Ectodermal cell (in vitro differentiated cells): Measurements from ENCODE around the gene FNDC3B.
"Not testable (repeated sequence)": the region's sequence is repeated elsewhere in the genome, so short reads cannot be mapped to it uniquely, and the experiment has no call there.

Experiments
- H3K27ac ChIP-seq: 2 replicates; pipeline ENCODE4 v1.7.0; 2013; ENCODE audit warnings: mild to moderate bottlenecking, low read depth, low read length; ENCODE audit not compliant: insufficient read depth, poor library complexity, severe bottlenecking
- H3K27me3 ChIP-seq: 2 replicates; pipeline ENCODE4 v1.7.0; 2013; ENCODE audit warnings: mild to moderate bottlenecking, low read length; ENCODE audit not compliant: insufficient read depth, control insufficient read depth, poor library complexity, severe bottlenecking
- H3K36me3 ChIP-seq: one replicate; pipeline ENCODE4 v1.7.0; 2013; ENCODE audit warnings: low read length; ENCODE audit not compliant: control insufficient read depth, insufficient read depth
- H3K4me1 ChIP-seq: one replicate; pipeline ENCODE4 v1.7.0; 2013; ENCODE audit warnings: low read length; ENCODE audit not compliant: control insufficient read depth, insufficient read depth
- H3K4me3 ChIP-seq: 2 replicates; pipeline ENCODE4 v1.7.0; 2013; ENCODE audit warnings: low read depth, low read length, control low read depth; ENCODE audit not compliant: insufficient read depth
- H3K9me3 ChIP-seq: 2 replicates; pipeline ENCODE4 v1.7.0; 2013; ENCODE audit warnings: mild to moderate bottlenecking, low read length, moderate library complexity; ENCODE audit not compliant: control insufficient read depth
- WGBS, 2 experiments: methylation state at CpG; one replicate each; pipeline ENCODE4 v1.1.7; 2013; ENCODE audit warnings: missing lambda C conversion rate in 2 of 2; 5-methylcytosine and 5-hydroxymethylcytosine counted together

The FNDC3B gene

DNA sequence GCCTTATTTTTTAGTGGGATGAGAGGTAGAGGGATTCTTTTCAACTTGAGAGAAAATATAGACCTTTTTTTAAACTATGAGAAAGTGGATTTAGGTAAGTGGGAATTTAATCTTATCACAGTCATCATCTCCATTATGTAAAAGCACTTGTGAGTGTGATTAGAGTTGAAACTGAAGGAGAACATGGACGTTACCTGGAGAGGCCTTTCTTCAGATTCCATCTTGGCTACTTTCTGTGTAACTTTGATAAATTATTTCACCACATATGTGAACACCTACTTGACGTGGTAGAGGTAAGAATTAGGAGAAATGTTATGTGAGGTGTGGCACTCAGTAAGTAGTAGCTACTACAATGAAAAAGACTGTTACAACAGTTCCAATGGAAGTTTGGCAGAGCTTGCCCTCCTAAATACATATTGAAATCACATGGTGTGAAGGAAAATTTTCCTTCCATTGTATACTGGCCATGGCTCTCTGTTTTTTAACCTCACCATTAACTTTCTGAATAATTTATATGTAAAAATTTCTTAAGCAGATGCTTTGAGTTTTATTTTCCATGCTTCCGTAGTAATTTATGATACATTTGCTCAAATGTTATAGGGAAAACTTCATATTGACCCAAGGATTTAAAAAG lies 193.3 kb downstream of the FNDC3B start:
- 90% methylated on average over 2 of the region's 3 CpGs; no CpG with 5 or more reads in 1 of the 2 experiments for WGBS, 2 experiments
- no peaks in the 10 kb centered on the region for H3K9me3 ChIP-seq
- no peak overlapping the region for H3K27ac ChIP-seq
- no peaks in the 10 kb centered on the region for H3K27me3 ChIP-seq
- no peaks in the 10 kb centered on the region for H3K36me3 ChIP-seq
- peaks cover 8% of the 10 kb centered on the region for H3K4me1 ChIP-seq
- no peak overlapping the region for H3K4me3 ChIP-seq

DNA sequence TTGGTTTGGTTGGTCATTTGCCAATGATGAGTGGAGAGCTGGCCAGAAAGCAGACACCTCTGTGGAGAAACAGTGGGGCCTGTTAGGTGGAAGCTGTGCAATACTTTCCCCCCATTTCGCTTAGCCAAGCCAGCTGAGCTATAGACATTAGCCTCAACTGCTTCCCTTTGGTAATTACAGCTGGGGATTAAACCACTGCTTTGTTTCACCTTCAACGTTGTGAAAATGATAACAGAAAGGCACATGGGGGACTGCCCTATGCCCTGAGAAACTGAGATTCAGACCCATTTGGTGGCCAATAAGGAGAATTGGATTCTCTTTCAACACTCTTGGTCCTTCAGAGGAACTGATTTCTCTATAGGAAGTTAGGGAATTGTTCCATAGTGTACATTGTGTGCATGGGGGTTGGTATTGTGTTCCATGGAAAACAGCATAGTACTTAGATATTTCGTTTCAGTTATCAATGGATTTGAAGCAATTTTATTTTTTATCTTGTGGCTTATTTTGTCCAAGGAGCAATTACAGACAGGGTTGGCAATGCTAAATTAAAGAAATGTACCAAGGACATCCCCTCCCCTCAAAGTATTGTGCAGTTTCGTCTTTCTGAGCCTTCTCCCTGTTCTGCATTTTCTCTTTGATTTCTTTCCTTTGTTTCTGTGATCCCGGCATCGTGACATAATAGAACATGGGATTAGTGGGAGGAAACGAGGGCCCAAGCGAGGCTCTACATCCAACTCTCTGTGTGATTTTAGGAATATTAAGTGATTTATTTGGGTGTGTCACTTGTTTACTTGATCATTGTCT lies 194.3 kb downstream of the FNDC3B start:
- WGBS, 2 experiments, result 85 to 91% methylated on average over 8 of the region's 8 CpGs
- H3K9me3 ChIP-seq, result no peaks in the 10 kb centered on the region
- H3K4me1 ChIP-seq, result no peaks in the 10 kb centered on the region
- H3K27ac ChIP-seq, result no peak overlapping the region
- no peaks in the 10 kb centered on the region for H3K27me3 ChIP-seq
- H3K36me3 ChIP-seq, result no peaks in the 10 kb centered on the region
- no peak overlapping the region for H3K4me3 ChIP-seq

DNA sequence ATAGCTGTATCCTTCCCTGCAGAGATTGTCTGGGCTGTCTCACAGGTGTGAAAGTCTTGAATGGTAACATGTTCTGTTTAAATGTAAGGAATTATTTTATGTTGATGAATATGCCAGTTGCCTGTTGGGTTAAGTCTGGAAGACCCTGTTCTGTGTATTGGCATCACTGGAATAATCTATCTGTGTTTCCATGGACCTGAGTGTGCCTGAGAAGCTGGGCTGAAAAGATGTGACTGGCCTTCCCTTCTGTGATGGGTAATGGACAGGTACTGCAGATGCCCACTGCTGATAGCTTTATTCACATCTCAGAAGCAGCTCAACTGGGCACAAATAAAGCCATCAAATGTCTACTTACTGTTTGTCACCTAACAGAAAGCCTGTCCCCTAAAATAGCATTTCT lies 196.3 kb downstream of the FNDC3B start:
- Histone ChIP-seq H3K27ac (no peak overlapping the region), H3K4me3 (no peak overlapping the region), H3K27me3 (no peaks in the 10 kb centered on the region), H3K4me1 (no peaks in the 10 kb centered on the region), H3K9me3 (no peaks in the 10 kb centered on the region), H3K36me3 (no peaks in the 10 kb centered on the region)

DNA sequence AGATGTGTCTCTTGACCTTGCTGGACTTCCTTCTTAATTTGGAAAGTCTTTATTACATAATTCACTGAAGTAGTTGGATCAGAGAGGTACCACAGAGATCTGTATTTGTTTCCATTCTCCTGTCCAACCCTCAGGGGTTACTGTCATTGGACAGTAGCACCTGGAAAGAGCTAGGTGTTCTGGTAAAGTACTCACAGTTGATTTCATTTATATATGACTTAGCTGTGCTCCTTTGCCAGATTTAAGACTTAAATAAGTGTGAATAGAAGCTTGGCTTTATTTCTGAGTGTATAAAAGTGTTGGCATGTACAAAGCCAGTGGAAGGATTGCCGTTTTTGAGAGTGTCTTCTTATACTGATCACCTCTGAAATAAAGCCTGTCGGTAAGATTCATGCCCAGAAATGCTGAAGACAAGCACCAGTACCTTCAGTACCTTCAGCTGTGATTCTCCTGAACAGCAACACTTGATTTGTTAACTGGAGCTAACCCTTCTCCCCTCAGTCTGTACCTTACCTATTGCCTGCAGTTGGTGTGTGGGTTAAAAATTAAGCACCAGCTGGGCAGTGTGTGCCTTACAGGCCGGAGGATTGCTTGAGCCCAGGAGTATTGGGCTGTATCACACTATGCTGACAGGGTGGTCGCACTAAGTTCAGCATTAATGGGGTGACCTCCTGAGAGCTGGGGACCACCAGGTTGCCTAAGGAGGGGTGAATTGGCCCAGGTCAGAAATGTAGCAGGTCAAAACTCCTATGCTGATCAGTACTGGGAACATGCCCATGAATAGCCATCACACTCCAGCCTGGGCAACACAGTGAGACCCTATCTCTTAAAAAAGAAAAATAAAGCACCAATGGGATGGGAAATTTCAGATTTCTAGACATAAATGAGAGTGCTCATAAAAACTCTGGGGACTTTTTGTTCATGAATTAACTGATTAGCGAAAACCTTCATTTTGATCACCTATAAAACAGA lies 197.7 kb downstream of the FNDC3B start:
- Histone ChIP-seq H3K9me3 (no peaks in the 10 kb centered on the region), H3K36me3 (peaks cover 9% of the 10 kb centered on the region), H3K4me3 (no peak overlapping the region), H3K27ac (no peak overlapping the region), H3K4me1 (no peaks in the 10 kb centered on the region), H3K27me3 (no peaks in the 10 kb centered on the region)
- 92% methylated on average over 5 of the region's 5 CpGs for WGBS, 2 experiments

DNA sequence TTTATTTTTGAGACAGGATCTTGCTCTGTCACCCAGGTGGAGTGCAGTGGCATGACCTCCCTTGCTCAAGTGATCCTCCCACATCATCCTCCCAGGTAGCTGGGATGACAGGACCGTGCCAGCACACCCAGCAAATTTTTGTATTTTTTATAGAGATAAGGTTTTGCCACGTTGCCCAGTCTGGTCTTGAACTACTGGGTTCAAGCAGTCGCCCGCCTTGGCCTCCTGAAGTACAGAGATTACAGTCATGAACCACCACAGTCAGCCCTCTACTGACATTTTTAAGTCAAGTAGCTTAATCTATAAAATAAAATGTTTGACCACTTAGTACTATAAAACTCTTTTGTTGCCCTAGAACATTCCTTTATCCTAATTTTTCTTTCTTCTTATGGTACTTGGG lies 198.8 kb downstream of the FNDC3B start:
- H3K9me3 ChIP-seq, result no peaks in the 10 kb centered on the region
- peaks cover 15% of the 10 kb centered on the region for H3K36me3 ChIP-seq
- H3K27me3 ChIP-seq, result no peaks in the 10 kb centered on the region
- WGBS, 2 experiments, result 95 to 100% methylated on average over 3 to 4 of the region's 4 CpGs
- H3K4me1 ChIP-seq, result no peaks in the 10 kb centered on the region
- H3K27ac ChIP-seq, result no peak overlapping the region
- no peak overlapping the region for H3K4me3 ChIP-seq

DNA sequence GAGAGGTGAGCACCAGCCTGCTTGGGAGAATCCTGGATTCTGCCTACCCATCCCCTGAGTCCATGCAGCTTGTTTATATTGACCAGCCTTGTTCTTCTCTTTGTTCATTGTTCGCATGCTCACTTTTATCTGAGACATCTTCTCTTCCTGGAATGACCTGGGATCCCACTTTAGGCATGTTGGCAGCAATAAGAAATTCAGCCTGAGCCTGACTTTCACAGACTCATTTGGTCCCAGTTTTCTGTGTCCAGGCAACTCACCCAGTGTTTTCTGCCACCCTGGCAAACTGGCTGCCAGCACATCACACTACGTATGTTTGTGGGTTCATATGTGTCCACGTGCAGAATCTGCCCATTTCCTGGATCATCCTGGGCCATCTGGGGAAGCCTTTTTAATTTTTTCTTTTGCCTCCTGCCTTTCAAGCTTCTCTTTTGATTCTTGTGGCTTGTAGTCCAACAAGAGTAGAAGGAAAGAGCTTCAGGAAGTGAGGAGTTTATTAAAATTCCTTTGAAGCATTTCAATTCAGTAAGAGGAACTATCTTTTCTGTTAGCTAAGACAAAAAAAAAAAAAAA lies 199.9 kb downstream of the FNDC3B start:
- WGBS, 2 experiments, result 92 to 95% methylated on average over 3 of the region's 3 CpGs
- H3K9me3 ChIP-seq, result peaks cover 3% of the 10 kb centered on the region
- no peak overlapping the region for H3K4me3 ChIP-seq
- peaks cover 15% of the 10 kb centered on the region for H3K36me3 ChIP-seq
- H3K4me1 ChIP-seq, result no peaks in the 10 kb centered on the region
- no peak overlapping the region for H3K27ac ChIP-seq
- no peaks in the 10 kb centered on the region for H3K27me3 ChIP-seq

DNA sequence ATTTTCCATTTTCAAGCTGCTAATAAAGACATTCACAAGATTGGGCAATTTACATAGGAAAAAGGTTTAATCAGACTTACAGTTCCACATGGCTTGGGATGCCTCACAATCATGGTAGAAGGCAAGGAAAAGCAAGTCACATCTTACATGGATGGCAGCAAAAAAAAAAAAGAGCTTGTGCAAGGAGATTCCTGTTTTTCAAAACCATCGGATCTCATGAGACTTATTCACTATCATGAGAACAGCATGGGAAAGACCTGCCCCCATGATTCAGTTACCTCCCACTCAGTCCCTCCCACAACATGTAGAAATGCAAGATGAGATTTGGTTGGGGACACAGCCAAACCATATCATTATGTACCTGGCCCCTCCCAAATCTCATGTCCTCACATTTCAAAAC lies 202.0 kb downstream of the FNDC3B start:
- 90 to 95% methylated on average over 1 of the region's 1 CpG for WGBS, 2 experiments
- Histone ChIP-seq H3K4me3 (no peak overlapping the region), H3K27me3 (no peaks in the 10 kb centered on the region), H3K9me3 (peaks cover 3% of the 10 kb centered on the region), H3K4me1 (no peaks in the 10 kb centered on the region), H3K27ac (no peak overlapping the region), H3K36me3 (peaks cover 15% of the 10 kb centered on the region)

DNA sequence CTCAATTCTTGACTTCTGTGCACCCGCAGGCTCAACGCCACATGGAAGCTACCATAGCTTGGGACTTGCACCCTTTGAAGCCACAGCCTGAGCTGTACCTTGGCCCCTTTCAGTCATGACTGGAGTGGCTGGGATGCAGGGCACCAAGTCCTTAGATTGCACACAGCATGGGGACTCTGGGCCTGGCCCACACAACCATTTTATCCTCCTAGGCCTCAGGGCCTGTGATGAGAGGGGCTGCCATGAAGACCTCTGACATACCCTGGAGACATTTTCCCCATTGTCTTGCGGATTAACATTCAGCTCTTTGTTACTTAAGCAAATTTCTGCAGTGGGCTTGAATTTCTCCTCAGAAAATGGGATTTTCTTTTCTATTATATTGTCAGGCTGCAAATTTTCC lies 203.1 kb downstream of the FNDC3B start:
- 95% methylated on average over 3 of the region's 3 CpGs for WGBS, 2 experiments
- H3K4me1 ChIP-seq, H3K4me3 ChIP-seq, H3K27ac ChIP-seq, H3K27me3 ChIP-seq, H3K9me3 ChIP-seq: not testable (repeated sequence)
- peaks cover 15% of the 10 kb centered on the region for H3K36me3 ChIP-seq

DNA sequence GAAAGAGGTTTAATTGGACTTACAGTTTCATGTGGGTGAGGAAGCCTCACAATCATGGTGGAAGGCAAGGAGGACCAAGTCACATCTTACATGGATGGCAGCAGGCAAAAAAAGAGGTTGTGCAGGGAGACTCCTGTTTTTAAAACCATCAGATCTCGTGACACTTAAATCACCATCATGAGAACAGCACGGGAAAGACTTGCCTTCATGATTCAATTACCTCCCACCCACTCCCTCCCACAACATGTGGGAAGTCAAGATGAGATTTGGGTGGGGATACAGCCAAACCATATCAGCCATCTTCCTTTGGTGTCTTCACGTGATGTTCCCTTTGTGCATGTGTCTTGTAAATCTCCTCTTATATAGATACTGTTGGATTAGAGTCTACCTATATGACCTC lies 204.0 kb downstream of the FNDC3B start:
- WGBS, 2 experiments, result 60 to 63% methylated on average over 3 of the region's 3 CpGs
- not testable (repeated sequence) for H3K27me3 ChIP-seq, H3K4me1 ChIP-seq, H3K9me3 ChIP-seq, H3K4me3 ChIP-seq, H3K27ac ChIP-seq
- H3K36me3 ChIP-seq, result peaks cover 15% of the 10 kb centered on the region

DNA sequence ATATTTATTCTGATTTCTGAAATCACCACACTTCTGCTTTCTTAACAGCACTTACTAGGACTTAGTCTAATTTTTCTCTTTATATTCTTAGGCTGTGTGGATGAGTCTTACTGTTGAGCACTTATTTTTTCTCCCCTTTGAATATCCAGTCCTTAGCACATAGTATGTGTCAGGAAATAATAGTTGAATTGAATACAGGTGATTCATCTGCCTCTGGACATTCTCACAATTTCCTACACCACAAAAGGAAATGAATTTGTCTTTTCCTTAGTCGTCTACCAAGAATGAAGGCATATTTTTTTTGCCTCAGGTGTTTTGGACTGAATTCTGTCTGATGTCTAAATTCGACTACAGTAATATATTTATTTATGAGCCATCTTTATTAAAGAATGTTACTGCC lies 204.6 kb downstream of the FNDC3B start:
- no peak overlapping the region for H3K27ac ChIP-seq
- H3K9me3 ChIP-seq, result peaks cover 3% of the 10 kb centered on the region
- H3K27me3 ChIP-seq, result no peaks in the 10 kb centered on the region
- 78 to 100% methylated on average over 1 to 2 of the region's 2 CpGs for WGBS, 2 experiments
- no peaks in the 10 kb centered on the region for H3K4me1 ChIP-seq
- H3K36me3 ChIP-seq, result peaks cover 15% of the 10 kb centered on the region
- no peak overlapping the region for H3K4me3 ChIP-seq
